Osteoblast (primary cell): ENCODE measurements around the gene OTOA. TPM values are rescaled to one million over a fixed set of nuclear protein-coding genes. Genes with fewer than 3 reads are reported as not detected.
A peak's percentile ranks its signal among the peaks of the same experiment; 100 is the strongest.

Experiments
- DNase-seq: peaks from one replicate; pipeline ENCODE4 v3.0.0; 2011; ENCODE audit warnings: low spot score, mixed read lengths; ENCODE audit not compliant: insufficient read length; ENCODE audit errors: missing footprints
- H2AFZ ChIP-seq: 2 replicates; pipeline ENCODE4 v1.6.0; 2011; ENCODE audit warnings: mild to moderate bottlenecking, low read length
- H3K27ac ChIP-seq: 2 replicates; pipeline ENCODE4 v1.5.1; 2011; ENCODE audit warnings: mild to moderate bottlenecking, low read depth, low read length, moderate library complexity
- H3K27me3 ChIP-seq: 2 replicates; pipeline ENCODE4 v1.6.0; 2012; ENCODE audit warnings: mild to moderate bottlenecking, control low read depth, inconsistent platforms, low read length, moderate library complexity; ENCODE audit not compliant: insufficient read depth
- H3K36me3 ChIP-seq: 2 replicates; pipeline ENCODE4 v1.5.1; 2011; ENCODE audit warnings: mild to moderate bottlenecking, low read length, control low read depth, moderate library complexity; ENCODE audit not compliant: insufficient read depth
- H3K4me1 ChIP-seq: 2 replicates; pipeline ENCODE4 v1.5.1; 2011; ENCODE audit warnings: mild to moderate bottlenecking, low read length, control low read depth, moderate library complexity; ENCODE audit not compliant: insufficient read depth
- H3K4me2 ChIP-seq: 2 replicates; pipeline ENCODE4 v1.6.0; 2011; ENCODE audit warnings: mild to moderate bottlenecking, low read length; ENCODE audit not compliant: insufficient read depth
- H3K4me3 ChIP-seq: fragments of 200-600 bp; sonication (generic); 3 replicates; pipeline ENCODE4 v1.5.1; 2012; ENCODE audit warnings: mild to moderate bottlenecking, low read length, inconsistent platforms; ENCODE audit not compliant: insufficient read depth
- H3K79me2 ChIP-seq: 2 replicates; pipeline ENCODE4 v1.6.0; 2012; ENCODE audit warnings: mild to moderate bottlenecking, low read length, control low read depth, inconsistent platforms; ENCODE audit not compliant: insufficient read depth
- H3K9me3 ChIP-seq: 2 replicates; pipeline ENCODE4 v1.5.1; 2011; ENCODE audit warnings: low read depth, low read length, control low read depth
- H4K20me1 ChIP-seq: 2 replicates; pipeline ENCODE4 v1.6.0; 2012; ENCODE audit warnings: mild to moderate bottlenecking, low read length, control low read depth; ENCODE audit not compliant: insufficient read depth
- total RNA-seq: library from RNA; depleted of rRNA; stranded (reverse); fragments of >200 nt; gene quantifications from 2 replicates; pipeline ENCODE4 v1.2.3, GENCODE V29; 2012
- TF ChIP-seq, protein P1 (sequence below): IDR thresholded peaks from 2 replicates; pipeline ENCODE4 v1.5.1; 2011; ENCODE audit warnings: mild to moderate bottlenecking, low read depth, low read length, moderate library complexity; ENCODE audit errors: extremely low read depth

The OTOA gene
- total RNA-seq, 1 donor: under 0.01 TPM

DNA sequence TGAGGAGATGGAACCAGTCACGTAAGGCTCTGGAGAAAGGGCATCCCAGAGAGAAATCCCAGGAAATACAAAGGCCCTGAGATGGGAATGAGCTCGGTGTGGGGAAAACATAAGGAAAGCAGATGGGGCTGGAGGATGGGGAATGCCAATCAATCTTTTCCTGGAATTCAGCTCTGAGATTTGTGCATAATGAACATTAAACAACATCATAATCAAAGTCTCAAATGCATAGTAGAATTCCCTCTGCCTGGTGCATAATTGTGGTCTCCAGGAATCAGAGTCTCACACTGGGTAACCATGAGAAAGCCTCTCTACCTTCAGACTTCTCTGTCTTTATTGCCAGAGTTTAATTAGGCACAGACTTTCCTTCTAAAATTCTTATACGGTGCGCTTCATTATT lies 30.8 kb downstream of the OTOA start:
- Histone ChIP-seq H3K9me3 (no peaks in the 10 kb centered on the region), H3K4me1 (no peaks in the 10 kb centered on the region), H3K27me3 (no peaks in the 10 kb centered on the region), H2AFZ (no peak overlapping the region), H3K27ac (no peak overlapping the region), H4K20me1 (no peaks in the 10 kb centered on the region), H3K4me3 (no peak overlapping the region), H3K36me3 (no peaks in the 10 kb centered on the region), H3K79me2 (no peaks in the 10 kb centered on the region), H3K4me2 (no peak overlapping the region)
- DNase-seq: no peak
- TF ChIP-seq, protein P1, sequence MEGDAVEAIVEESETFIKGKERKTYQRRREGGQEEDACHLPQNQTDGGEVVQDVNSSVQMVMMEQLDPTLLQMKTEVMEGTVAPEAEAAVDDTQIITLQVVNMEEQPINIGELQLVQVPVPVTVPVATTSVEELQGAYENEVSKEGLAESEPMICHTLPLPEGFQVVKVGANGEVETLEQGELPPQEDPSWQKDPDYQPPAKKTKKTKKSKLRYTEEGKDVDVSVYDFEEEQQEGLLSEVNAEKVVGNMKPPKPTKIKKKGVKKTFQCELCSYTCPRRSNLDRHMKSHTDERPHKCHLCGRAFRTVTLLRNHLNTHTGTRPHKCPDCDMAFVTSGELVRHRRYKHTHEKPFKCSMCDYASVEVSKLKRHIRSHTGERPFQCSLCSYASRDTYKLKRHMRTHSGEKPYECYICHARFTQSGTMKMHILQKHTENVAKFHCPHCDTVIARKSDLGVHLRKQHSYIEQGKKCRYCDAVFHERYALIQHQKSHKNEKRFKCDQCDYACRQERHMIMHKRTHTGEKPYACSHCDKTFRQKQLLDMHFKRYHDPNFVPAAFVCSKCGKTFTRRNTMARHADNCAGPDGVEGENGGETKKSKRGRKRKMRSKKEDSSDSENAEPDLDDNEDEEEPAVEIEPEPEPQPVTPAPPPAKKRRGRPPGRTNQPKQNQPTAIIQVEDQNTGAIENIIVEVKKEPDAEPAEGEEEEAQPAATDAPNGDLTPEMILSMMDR: no peak

GRCh38 chr16:21697032-21697431 lies 33.3 kb downstream of the OTOA start:
- no peaks in the 10 kb centered on the region for H3K79me2 ChIP-seq
- no peak overlapping the region for H3K4me3 ChIP-seq
- H3K27me3 ChIP-seq: no peaks in the 10 kb centered on the region
- H2AFZ ChIP-seq: no peak overlapping the region
- no peak for DNase-seq
- TF ChIP-seq, protein P1: no peak
- H3K4me1 ChIP-seq: no peaks in the 10 kb centered on the region
- H3K9me3 ChIP-seq: no peaks in the 10 kb centered on the region
- no peaks in the 10 kb centered on the region for H3K36me3 ChIP-seq
- no peaks in the 10 kb centered on the region for H4K20me1 ChIP-seq
- H3K4me2 ChIP-seq: no peak overlapping the region
- H3K27ac ChIP-seq: no peak overlapping the region

DNA sequence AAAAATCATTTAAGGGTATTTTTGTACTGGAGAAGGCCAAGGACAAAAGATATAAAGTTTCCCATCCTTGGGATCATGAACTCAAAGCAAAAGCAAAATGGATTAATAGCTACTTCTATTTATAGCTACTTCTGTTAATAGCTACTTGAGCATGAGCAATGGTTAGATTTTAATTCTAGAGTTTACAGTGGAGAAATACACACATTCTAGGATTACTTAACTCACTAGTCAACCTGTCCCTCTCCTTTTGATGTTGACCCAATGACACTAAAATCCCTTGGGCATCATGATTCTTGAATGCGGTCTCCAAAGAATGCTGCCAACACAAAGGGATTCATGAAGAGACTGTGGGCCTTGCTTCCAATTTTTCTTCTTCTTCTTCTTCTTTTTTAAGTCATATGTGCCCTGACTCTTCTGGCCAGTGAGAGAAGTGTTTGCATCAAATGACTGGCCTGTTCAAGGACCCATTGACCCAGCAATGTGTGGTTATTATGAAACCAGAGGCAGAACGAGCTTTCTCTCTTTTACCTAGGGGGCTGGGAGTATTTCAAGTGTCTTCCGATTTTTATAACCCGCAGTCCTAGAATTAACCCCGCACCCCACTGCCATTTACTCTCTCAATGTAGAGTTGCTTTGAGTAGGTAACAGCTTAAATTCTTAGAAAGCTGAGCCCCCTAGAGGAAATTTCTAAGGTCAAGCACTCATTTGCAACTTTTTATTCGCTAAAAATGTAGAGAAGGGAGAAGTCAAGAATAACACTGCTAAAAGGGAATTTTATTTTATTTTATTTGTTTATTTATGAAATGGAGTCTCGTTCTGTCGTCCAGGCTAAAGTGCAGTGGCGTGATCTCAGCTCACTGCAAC lies 34.6 kb downstream of the OTOA start:
- Histone ChIP-seq H3K36me3 (no peaks in the 10 kb centered on the region), H3K4me1 (no peaks in the 10 kb centered on the region), H3K4me2 (no peak overlapping the region), H2AFZ (no peak overlapping the region), H3K27ac (no peak overlapping the region), H3K4me3 (no peak overlapping the region), H4K20me1 (no peaks in the 10 kb centered on the region), H3K9me3 (no peaks in the 10 kb centered on the region), H3K27me3 (no peaks in the 10 kb centered on the region), H3K79me2 (no peaks in the 10 kb centered on the region)
- TF ChIP-seq, protein P1: no peak
- peak; percentile 73 for DNase-seq

- TF ChIP-seq, protein P1: no peak
- no peaks in the 10 kb centered on the region for H3K27me3 ChIP-seq
- H2AFZ ChIP-seq: no peak overlapping the region
- no peaks in the 10 kb centered on the region for H3K4me1 ChIP-seq
- no peaks in the 10 kb centered on the region for H3K9me3 ChIP-seq
- H3K27ac ChIP-seq: no peak overlapping the region
- H3K36me3 ChIP-seq: no peaks in the 10 kb centered on the region
- no peak overlapping the region for H3K4me3 ChIP-seq
- H3K4me2 ChIP-seq: no peak overlapping the region
- no peaks in the 10 kb centered on the region for H3K79me2 ChIP-seq
- H4K20me1 ChIP-seq: no peaks in the 10 kb centered on the region
- DNase-seq: no peak
Observed at GRCh38 chr16:21701271-21701670, 37.5 kb downstream of the OTOA start.
